ENCODE measurements around the gene CACNG7. TPM values are rescaled to one million over a fixed set of nuclear protein-coding genes. Genes with fewer than 3 reads are reported as not detected.

The CACNG7 gene
- total RNA-seq, 2 experiments from 2014 or later: not detected

- Mint-ChIP-seq H3K4me1 (ENCODE audit: low read depth) (peaks cover 3% of the 10 kb centered on the region), H3K27me3 (peaks cover 19% of the 10 kb centered on the region), H3K27ac (no peak overlapping the region), H3K36me3 (ENCODE audit: low read depth) (no peaks in the 10 kb centered on the region), H3K4me3 (no peak overlapping the region), H3K9me3 (no peaks in the 10 kb centered on the region)
- ATAC-seq: no peak
- ChIA-PET POLR2A (no interaction called here), CTCF (interaction anchor here (1.0 kb wide), 1 partner anchor 20 kb away, joined by 3 read pairs; no protein-coding TSS in a partner anchor)
- intact Hi-C loops (cut with micrococcal nuclease): no loop called here
- DNase-seq: no peak
- TF ChIP-seq CTCF (IDR thresholded peaks at IDR 0.05): no peak
Measured at GRCh38 chr19:53892301-53892980, 16.6 kb upstream of the CACNG7 start.

- H3K27me3 Mint-ChIP-seq: peaks cover 22% of the 10 kb centered on the region
Measured at GRCh38 chr19:53892981-53893325, 16.1 kb upstream of the CACNG7 start.

GRCh38 chr19:53894707-53895106 is 14.4 kb upstream of the CACNG7 start:
- intact Hi-C loops (cut with micrococcal nuclease): no loop called here
- ChIA-PET CTCF (no interaction called here), POLR2A (no interaction called here)
- DNase-seq (no peak), ATAC-seq (no peak)
- no peak for TF ChIP-seq CTCF (IDR thresholded peaks at IDR 0.05)
- no peaks in the 10 kb centered on the region for H3K9me3 Mint-ChIP-seq
- H3K27me3 Mint-ChIP-seq: peaks cover 32% of the 10 kb centered on the region
- no peaks in the 10 kb centered on the region for H3K36me3 Mint-ChIP-seq (ENCODE audit: low read depth)
- no peak overlapping the region for H3K4me3 Mint-ChIP-seq
- H3K27ac Mint-ChIP-seq: no peak overlapping the region
- peaks cover 3% of the 10 kb centered on the region for H3K4me1 Mint-ChIP-seq (ENCODE audit: low read depth)

More at GRCh38 chr19:53892981-53893325, 16.1 kb upstream of the CACNG7 start:
- Mint-ChIP-seq H3K9me3 (no peaks in the 10 kb centered on the region), H3K36me3 (ENCODE audit: low read depth) (no peaks in the 10 kb centered on the region), H3K27ac (no peak overlapping the region), H3K4me1 (ENCODE audit: low read depth) (peaks cover 3% of the 10 kb centered on the region), H3K4me3 (no peak overlapping the region)
- DNase-seq: no peak
- CTCF ChIA-PET: no interaction called here
- POLR2A ChIA-PET: no interaction called here
- TF ChIP-seq CTCF (IDR thresholded peaks at IDR 0.05): no peak
- ATAC-seq: peak; percentile 28
- intact Hi-C loops (cut with micrococcal nuclease): no loop called here

- CTCF ChIA-PET: interaction anchor here (1.1 kb wide), 1 partner anchor 8 kb away, joined by 3 read pairs; no protein-coding TSS in a partner anchor
- Mint-ChIP-seq H3K36me3 (ENCODE audit: low read depth) (no peaks in the 10 kb centered on the region), H3K27me3 (peaks cover 35% of the 10 kb centered on the region), H3K27ac (no peak overlapping the region), H3K4me1 (ENCODE audit: low read depth) (no peaks in the 10 kb centered on the region), H3K9me3 (no peaks in the 10 kb centered on the region), H3K4me3 (no peak overlapping the region)
- no peak for TF ChIP-seq CTCF (IDR thresholded peaks at IDR 0.05)
- intact Hi-C loops (cut with micrococcal nuclease): no loop called here
- ATAC-seq (no peak), DNase-seq (no peak)
- POLR2A ChIA-PET: no interaction called here
Measured at GRCh38 chr19:53896682-53897081, 12.4 kb upstream of the CACNG7 start.

- ATAC-seq: no peak
- Mint-ChIP-seq H3K27me3 (peaks cover 35% of the 10 kb centered on the region), H3K4me1 (ENCODE audit: low read depth) (no peaks in the 10 kb centered on the region), H3K36me3 (ENCODE audit: low read depth) (no peaks in the 10 kb centered on the region), H3K4me3 (no peak overlapping the region), H3K27ac (no peak overlapping the region), H3K9me3 (no peaks in the 10 kb centered on the region)
- ChIA-PET CTCF (no interaction called here), POLR2A (no interaction called here)
- no peak for TF ChIP-seq CTCF (IDR thresholded peaks at IDR 0.05)
- no peak for DNase-seq
- intact Hi-C loops (cut with micrococcal nuclease): no loop called here
Measured at GRCh38 chr19:53897459-53897858, 11.6 kb upstream of the CACNG7 start.

Measured in activated CD8-positive, alpha-beta T cell treated with anti-CD3 and anti-CD28 coated beads for 36 hours (primary cell).